Measurements from ENCODE around the gene MTX3. TPM values are rescaled to one million over a fixed set of nuclear protein-coding genes. Genes with fewer than 3 reads are reported as not detected.
A peak's percentile ranks its signal among the peaks of the same experiment; 100 is the strongest.

Gene MTX3
- polyA plus RNA-seq, 3 donors, result 0.43 to 2.4 (median 0.68) TPM

DNA sequence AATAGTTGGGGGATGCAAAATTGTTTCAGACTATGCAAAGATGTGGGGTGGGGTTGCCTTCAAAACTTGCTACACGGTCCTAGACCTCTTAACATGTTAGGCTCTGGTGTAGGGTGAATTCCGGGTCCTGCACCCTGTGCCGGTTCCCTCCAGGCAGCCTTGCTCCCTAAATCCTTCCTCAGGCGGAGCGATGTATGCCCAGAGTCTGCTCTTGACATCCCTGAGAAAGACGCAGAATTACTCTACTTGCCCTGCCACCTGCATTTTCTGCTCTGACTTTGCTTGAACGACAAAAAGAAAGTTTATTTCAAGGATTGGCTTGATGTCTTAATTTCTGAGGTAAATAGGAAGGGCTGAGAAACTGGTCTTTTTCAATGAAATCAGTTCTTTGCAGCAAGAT lies 44.8 kb upstream of the MTX3 start:
- peaks cover 0 to 6% of the 10 kb centered on the region in 2 donors for H3K36me3 Mint-ChIP-seq
- Histone ChIP-seq H3K27me3 (ENCODE audit: control insufficient read depth in 2 of 2, insufficient read depth in 2 of 2, low read length in 2 of 2) (peaks cover 50 to 58% of the 10 kb centered on the region in 2 donors), H2AFZ (ENCODE audit: insufficient read depth, low read depth, low read length, poor library complexity, severe bottlenecking) (no peak overlapping the region), H3K27ac (ENCODE audit: low read depth in 1 of 2, low read length in 2 of 2) (no peak overlapping the region), H3K9ac (ENCODE audit: insufficient read depth, low read length, poor library complexity, severe bottlenecking) (no peak overlapping the region), H3K36me3 (replicated peaks in 1 of 2; ENCODE audit: control insufficient read depth in 1 of 2, insufficient read depth in 2 of 2, low read length in 2 of 2) (no peaks in the 10 kb centered on the region), H4K20me1 (ENCODE audit: insufficient read depth, low read length) (no peaks in the 10 kb centered on the region), H3K4me3 (replicated peaks in 1 of 3; ENCODE audit: low read depth in 2 of 3, low read length in 3 of 3) (no peak overlapping the region), H3K4me2 (replicated peaks; ENCODE audit: extremely low read depth, low read length, poor library complexity, severe bottlenecking) (peak overlapping the region; percentile 47), H3K79me2 (ENCODE audit: insufficient read depth, low read length) (no peaks in the 10 kb centered on the region), H3K9me3 (replicated peaks in 1 of 2; ENCODE audit: control insufficient read depth in 1 of 2, insufficient read depth in 1 of 2, low read length in 2 of 2) (peaks cover 0 to 18% of the 10 kb centered on the region in 2 donors), H3K4me1 (ENCODE audit: control insufficient read depth in 1 of 2, insufficient read depth in 2 of 2, low read length in 2 of 2) (peaks cover 7% of the 10 kb centered on the region in 2 donors)
- H3K4me1 Mint-ChIP-seq, result peaks cover 11% of the 10 kb centered on the region
- intact Hi-C loops (cut with micrococcal nuclease), result no loop called here
- H3K27ac Mint-ChIP-seq, result no peak overlapping the region
- peaks cover 46 to 60% (median 47%) of the 10 kb centered on the region in 3 donors for H3K27me3 Mint-ChIP-seq (ENCODE audit: low read depth in 3 of 3)
- H3K4me3 Mint-ChIP-seq, result peak overlapping the region; percentile 29 to 78
- 87% methylated on average over 3 of the region's 7 CpGs for WGBS (ENCODE audit: insufficient coverage)
- peaks cover 0 to 10% (median 2%) of the 10 kb centered on the region in 7 donors for H3K9me3 Mint-ChIP-seq
- no peak for DNase-seq
- no peak for TF ChIP-seq CTCF (IDR thresholded peaks at IDR 0.05)

- Mint-ChIP-seq H3K27ac (no peak within 1 kb of the TSS), H3K27me3 (ENCODE audit: low read depth in 3 of 3) (peaks cover 44 to 60% (median 47%) of the 10 kb centered on the region in 3 donors), H3K4me1 (peaks cover 11% of the 10 kb centered on the region), H3K36me3 (peaks cover 0 to 6% of the 10 kb centered on the region in 2 donors), H3K4me3 (peak within 1 kb of the TSS; percentile 69 to 89), H3K9me3 (peaks cover 0 to 10% (median 2%) of the 10 kb centered on the region in 7 donors)
- H3K36me3 ChIP-seq (replicated peaks in 1 of 2; ENCODE audit: control insufficient read depth in 1 of 2, insufficient read depth in 2 of 2, low read length in 2 of 2), result no peaks in the 10 kb centered on the region
- H3K27ac ChIP-seq (ENCODE audit: low read depth in 1 of 2, low read length in 2 of 2), result no peak within 1 kb of the TSS
- peaks cover 50 to 58% of the 10 kb centered on the region in 2 donors for H3K27me3 ChIP-seq (ENCODE audit: control insufficient read depth in 2 of 2, insufficient read depth in 2 of 2, low read length in 2 of 2)
- H2AFZ ChIP-seq (ENCODE audit: insufficient read depth, low read depth, low read length, poor library complexity, severe bottlenecking), result no peak within 1 kb of the TSS
- no peak for TF ChIP-seq CTCF (IDR thresholded peaks at IDR 0.05)
- 2% methylated on average over 66 of the region's 76 CpGs for WGBS (ENCODE audit: insufficient coverage)
- intact Hi-C loops (cut with micrococcal nuclease), result no loop called here
- H3K79me2 ChIP-seq (ENCODE audit: insufficient read depth, low read length), result no peaks in the 10 kb centered on the region
- no peaks in the 10 kb centered on the region for H4K20me1 ChIP-seq (ENCODE audit: insufficient read depth, low read length)
- no peak within 1 kb of the TSS for H3K9ac ChIP-seq (ENCODE audit: insufficient read depth, low read length, poor library complexity, severe bottlenecking)
- no peak for DNase-seq
- peaks cover 7% of the 10 kb centered on the region in 2 donors for H3K4me1 ChIP-seq (ENCODE audit: control insufficient read depth in 1 of 2, insufficient read depth in 2 of 2, low read length in 2 of 2)
- peaks cover 0 to 18% of the 10 kb centered on the region in 2 donors for H3K9me3 ChIP-seq (replicated peaks in 1 of 2; ENCODE audit: control insufficient read depth in 1 of 2, insufficient read depth in 1 of 2, low read length in 2 of 2)
- H3K4me3 ChIP-seq (replicated peaks in 1 of 3; ENCODE audit: low read depth in 2 of 3, low read length in 3 of 3), result peak within 1 kb of the TSS in 1 of 3 experiments; percentile 18
- peak within 1 kb of the TSS; percentile 47 for H3K4me2 ChIP-seq (replicated peaks; ENCODE audit: extremely low read depth, low read length, poor library complexity, severe bottlenecking)
Observed at GRCh38 chr5:80034962-80035821, 44.1 kb upstream of the MTX3 start, which contains the start of gene THBS4. THBS4 (plus strand) TSS chr5:80035348; CDS start chr5:80035538, 190 bp downstream.
